ENCODE measurements around the gene TMEM30A. TPM values are rescaled to one million over a fixed set of nuclear protein-coding genes. Genes with fewer than 3 reads are reported as not detected.

TMEM30A gene
- total and polyA plus RNA-seq, 2 of the 13 experiments (the other 11 are each of a cell fraction or from before 2014, with no cell fraction given): 17.6 to 54.4 TPM

DNA sequence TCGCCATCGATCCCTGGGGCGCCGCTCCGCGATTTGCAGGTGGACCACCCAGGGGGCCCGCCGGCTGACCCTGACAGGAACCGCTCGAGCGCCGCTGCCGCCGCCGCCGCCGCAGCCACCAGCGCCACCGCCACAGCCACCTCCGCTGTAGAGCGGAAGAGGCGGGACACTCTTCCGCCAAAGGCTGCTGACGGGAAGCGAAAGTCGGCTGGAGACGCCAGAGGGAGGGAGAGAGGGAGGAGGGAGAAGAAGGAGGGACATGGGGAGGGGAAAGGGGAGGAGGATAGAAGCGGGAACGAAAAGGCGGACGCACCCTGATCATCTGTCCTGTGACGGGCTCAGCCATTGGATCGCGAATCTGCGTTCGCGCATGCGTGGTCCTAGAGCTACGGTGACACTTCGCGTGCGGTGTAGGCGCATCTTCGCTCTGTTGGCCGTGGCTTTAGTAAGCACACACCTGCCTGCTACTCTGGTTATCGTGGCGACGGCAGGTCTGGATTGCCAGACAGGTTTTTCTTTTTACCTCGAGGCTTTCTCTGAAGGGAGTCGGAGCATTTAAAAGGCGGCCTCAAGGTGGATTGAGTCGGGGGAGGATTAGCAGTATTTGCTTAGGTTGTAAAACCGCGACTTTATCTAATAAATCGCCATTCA, at the start of gene TMEM30A (continued):
- TF ChIP-seq, protein P1, sequence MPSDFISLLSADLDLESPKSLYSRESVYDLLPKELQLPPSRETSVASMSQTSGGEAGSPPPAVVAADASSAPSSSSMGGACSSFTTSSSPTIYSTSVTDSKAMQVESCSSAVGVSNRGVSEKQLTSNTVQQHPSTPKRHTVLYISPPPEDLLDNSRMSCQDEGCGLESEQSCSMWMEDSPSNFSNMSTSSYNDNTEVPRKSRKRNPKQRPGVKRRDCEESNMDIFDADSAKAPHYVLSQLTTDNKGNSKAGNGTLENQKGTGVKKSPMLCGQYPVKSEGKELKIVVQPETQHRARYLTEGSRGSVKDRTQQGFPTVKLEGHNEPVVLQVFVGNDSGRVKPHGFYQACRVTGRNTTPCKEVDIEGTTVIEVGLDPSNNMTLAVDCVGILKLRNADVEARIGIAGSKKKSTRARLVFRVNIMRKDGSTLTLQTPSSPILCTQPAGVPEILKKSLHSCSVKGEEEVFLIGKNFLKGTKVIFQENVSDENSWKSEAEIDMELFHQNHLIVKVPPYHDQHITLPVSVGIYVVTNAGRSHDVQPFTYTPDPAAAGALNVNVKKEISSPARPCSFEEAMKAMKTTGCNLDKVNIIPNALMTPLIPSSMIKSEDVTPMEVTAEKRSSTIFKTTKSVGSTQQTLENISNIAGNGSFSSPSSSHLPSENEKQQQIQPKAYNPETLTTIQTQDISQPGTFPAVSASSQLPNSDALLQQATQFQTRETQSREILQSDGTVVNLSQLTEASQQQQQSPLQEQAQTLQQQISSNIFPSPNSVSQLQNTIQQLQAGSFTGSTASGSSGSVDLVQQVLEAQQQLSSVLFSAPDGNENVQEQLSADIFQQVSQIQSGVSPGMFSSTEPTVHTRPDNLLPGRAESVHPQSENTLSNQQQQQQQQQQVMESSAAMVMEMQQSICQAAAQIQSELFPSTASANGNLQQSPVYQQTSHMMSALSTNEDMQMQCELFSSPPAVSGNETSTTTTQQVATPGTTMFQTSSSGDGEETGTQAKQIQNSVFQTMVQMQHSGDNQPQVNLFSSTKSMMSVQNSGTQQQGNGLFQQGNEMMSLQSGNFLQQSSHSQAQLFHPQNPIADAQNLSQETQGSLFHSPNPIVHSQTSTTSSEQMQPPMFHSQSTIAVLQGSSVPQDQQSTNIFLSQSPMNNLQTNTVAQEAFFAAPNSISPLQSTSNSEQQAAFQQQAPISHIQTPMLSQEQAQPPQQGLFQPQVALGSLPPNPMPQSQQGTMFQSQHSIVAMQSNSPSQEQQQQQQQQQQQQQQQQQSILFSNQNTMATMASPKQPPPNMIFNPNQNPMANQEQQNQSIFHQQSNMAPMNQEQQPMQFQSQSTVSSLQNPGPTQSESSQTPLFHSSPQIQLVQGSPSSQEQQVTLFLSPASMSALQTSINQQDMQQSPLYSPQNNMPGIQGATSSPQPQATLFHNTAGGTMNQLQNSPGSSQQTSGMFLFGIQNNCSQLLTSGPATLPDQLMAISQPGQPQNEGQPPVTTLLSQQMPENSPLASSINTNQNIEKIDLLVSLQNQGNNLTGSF (CRISPR knock-in tag; IDR thresholded peaks at IDR 0.05): no peak
- TF ChIP-seq, protein P2, sequence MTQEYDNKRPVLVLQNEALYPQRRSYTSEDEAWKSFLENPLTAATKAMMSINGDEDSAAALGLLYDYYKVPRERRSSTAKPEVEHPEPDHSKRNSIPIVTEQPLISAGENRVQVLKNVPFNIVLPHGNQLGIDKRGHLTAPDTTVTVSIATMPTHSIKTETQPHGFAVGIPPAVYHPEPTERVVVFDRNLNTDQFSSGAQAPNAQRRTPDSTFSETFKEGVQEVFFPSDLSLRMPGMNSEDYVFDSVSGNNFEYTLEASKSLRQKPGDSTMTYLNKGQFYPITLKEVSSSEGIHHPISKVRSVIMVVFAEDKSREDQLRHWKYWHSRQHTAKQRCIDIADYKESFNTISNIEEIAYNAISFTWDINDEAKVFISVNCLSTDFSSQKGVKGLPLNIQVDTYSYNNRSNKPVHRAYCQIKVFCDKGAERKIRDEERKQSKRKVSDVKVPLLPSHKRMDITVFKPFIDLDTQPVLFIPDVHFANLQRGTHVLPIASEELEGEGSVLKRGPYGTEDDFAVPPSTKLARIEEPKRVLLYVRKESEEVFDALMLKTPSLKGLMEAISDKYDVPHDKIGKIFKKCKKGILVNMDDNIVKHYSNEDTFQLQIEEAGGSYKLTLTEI (CRISPR knock-in tag; conservative IDR thresholded peaks at IDR 0.05): no peak
- TF ChIP-seq, protein P3, sequence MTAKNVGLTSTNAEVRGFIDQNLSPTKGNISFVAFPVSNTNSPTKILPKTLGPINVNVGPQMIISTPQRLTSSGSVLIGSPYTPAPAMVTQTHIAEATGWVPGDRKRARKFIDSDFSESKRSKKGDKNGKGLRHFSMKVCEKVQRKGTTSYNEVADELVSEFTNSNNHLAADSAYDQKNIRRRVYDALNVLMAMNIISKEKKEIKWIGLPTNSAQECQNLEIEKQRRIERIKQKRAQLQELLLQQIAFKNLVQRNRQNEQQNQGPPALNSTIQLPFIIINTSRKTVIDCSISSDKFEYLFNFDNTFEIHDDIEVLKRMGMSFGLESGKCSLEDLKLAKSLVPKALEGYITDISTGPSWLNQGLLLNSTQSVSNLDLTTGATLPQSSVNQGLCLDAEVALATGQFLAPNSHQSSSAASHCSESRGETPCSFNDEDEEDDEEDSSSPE (CRISPR knock-in tag; IDR thresholded peaks at IDR 0.05): peak; percentile 91
- TF ChIP-seq GATAD1 (CRISPR knock-in tag; IDR thresholded peaks at IDR 0.05) (peak; percentile 90), KMT2B (CRISPR knock-in tag; IDR thresholded peaks at IDR 0.05) (peak; percentile 95), HDAC2 (CRISPR knock-in tag; IDR thresholded peaks at IDR 0.05) (no peak), ZNF382 (CRISPR knock-in tag; IDR thresholded peaks at IDR 0.05; ENCODE audit: borderline replicate concordance) (no peak), ETV5 (CRISPR knock-in tag; IDR thresholded peaks at IDR 0.05; ENCODE audit: borderline replicate concordance) (peak; percentile 79), HOXA3 (CRISPR knock-in tag; IDR thresholded peaks at IDR 0.05) (peak; percentile 74; the same call in 1 of the 2 replicates), ZFX (CRISPR knock-in tag; IDR thresholded peaks at IDR 0.05; ENCODE audit: low read depth) (peak; percentile 83), ZNF878 (CRISPR knock-in tag; IDR thresholded peaks at IDR 0.05) (peak; percentile 67; the same call in 1 of the 2 replicates), NFE2L2 (IDR thresholded peaks at IDR 0.05; ENCODE audit: low read length) (no peak), CC2D1A (CRISPR knock-in tag; IDR thresholded peaks at IDR 0.05) (no peak), KLF9 (CRISPR knock-in tag; IDR thresholded peaks at IDR 0.05; ENCODE audit: low read depth) (no peak; the same call in 1 of the 2 replicates)
- TF ChIP-seq, protein P4, sequence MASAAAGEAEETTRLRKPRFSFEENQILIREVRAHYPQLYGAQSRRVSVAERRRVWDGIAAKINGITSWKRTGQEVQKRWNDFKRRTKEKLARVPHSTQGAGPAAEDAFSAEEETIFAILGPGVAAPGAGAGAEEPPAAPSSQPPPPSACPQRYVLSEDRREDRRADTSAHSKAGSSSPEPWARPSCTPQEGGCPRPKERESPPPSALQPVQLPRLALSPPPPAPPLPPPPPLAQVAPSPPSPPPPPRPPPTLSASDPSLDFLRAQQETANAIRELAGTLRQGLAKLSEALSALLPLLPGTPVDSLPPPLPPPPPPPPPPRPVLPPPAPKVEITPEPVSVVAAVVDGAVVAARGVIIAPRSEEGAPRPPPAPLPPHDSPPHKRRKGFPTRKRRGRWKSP (CRISPR knock-in tag; IDR thresholded peaks at IDR 0.05): peak; percentile 69; the same call in 1 of the 2 replicates
- TF ChIP-seq, protein P5, sequence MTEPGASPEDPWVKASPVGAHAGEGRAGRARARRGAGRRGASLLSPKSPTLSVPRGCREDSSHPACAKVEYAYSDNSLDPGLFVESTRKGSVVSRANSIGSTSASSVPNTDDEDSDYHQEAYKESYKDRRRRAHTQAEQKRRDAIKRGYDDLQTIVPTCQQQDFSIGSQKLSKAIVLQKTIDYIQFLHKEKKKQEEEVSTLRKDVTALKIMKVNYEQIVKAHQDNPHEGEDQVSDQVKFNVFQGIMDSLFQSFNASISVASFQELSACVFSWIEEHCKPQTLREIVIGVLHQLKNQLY (CRISPR knock-in tag; IDR thresholded peaks at IDR 0.05): no peak; the same call in 1 of the 2 replicates
- TF ChIP-seq, protein P6, sequence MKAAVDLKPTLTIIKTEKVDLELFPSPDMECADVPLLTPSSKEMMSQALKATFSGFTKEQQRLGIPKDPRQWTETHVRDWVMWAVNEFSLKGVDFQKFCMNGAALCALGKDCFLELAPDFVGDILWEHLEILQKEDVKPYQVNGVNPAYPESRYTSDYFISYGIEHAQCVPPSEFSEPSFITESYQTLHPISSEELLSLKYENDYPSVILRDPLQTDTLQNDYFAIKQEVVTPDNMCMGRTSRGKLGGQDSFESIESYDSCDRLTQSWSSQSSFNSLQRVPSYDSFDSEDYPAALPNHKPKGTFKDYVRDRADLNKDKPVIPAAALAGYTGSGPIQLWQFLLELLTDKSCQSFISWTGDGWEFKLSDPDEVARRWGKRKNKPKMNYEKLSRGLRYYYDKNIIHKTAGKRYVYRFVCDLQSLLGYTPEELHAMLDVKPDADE (CRISPR knock-in tag; IDR thresholded peaks at IDR 0.05): no peak

Data from HepG2 (cell line).